Measurements from ENCODE around the gene ALPP.

GRCh38 chr2:232418056-232418455 lies 39.5 kb downstream of the ALPP start:
- no peak for TF ChIP-seq POLR2A (IDR thresholded peaks at IDR 0.05; ENCODE audit: low read depth, low read length)
- TF ChIP-seq POLR2AphosphoS5 (IDR thresholded peaks at IDR 0.05; ENCODE audit: low read depth, low read length) = no peak
- TF ChIP-seq TAF1 (IDR thresholded peaks at IDR 0.05; ENCODE audit: low read depth, low read length) = no peak
- TF ChIP-seq SPI1 (IDR thresholded peaks at IDR 0.05; ENCODE audit: low read depth, low read length) = no peak
- TF ChIP-seq POU2F2 (IDR thresholded peaks at IDR 0.05; ENCODE audit: low read depth, low read length) = no peak
- TF ChIP-seq PAX5 (IDR thresholded peaks at IDR 0.05; ENCODE audit: insufficient read depth, low read length, severe bottlenecking) = no peak

All from GM12891 (cell line).